Endothelial cell of umbilical vein (primary cell): ENCODE results near the gene TMEM51.

Source experiments
- EZH2 ChIP-seq: IDR thresholded peaks from 2 replicates; pipeline ENCODE4 v1.6.1; 2012; ENCODE audit warnings: borderline replicate concordance, low read depth, mild to moderate bottlenecking, moderate library complexity, low read length, inconsistent platforms; ENCODE audit not compliant: severe bottlenecking
- FOS ChIP-seq: IDR thresholded peaks from 2 replicates; pipeline ENCODE4 v1.6.1; 2011; ENCODE audit warnings: mild to moderate bottlenecking, low read length, moderate library complexity, borderline replicate concordance; ENCODE audit not compliant: insufficient read depth
- JUN ChIP-seq: IDR thresholded peaks from 2 replicates; pipeline ENCODE4 v1.6.1; 2011; ENCODE audit warnings: borderline replicate concordance, low read depth; ENCODE audit not compliant: insufficient read length, insufficient read depth
- MYC ChIP-seq: IDR thresholded peaks from one replicate; pipeline ENCODE4 v1.6.1; 2011; ENCODE audit warnings: mild to moderate bottlenecking, low read depth, low read length
- POLR2A ChIP-seq: IDR thresholded peaks from 2 replicates; pipeline ENCODE4 v1.6.1; 2012; ENCODE audit warnings: low read depth, mild to moderate bottlenecking, control low read depth, low read length
- POLR2AphosphoS5 ChIP-seq: IDR thresholded peaks from 2 replicates; pipeline ENCODE4 v1.6.1; 2012; ENCODE audit warnings: low read depth, mild to moderate bottlenecking, control low read depth, low read length, moderate library complexity; ENCODE audit not compliant: insufficient read depth
- TF ChIP-seq, protein P1 (sequence below), 2 donors: IDR thresholded peaks; 1 replicate in 1 of 2; 2 replicates in 1 of 2; pipeline ENCODE4 v1.5.1; 2011; ENCODE audit warnings: low read length in 2 of 2, mild to moderate bottlenecking in 2 of 2, moderate library complexity in 2 of 2, control low read depth in 1 of 2, inconsistent platforms in 1 of 2, low read depth in 1 of 2; ENCODE audit not compliant: insufficient read depth in 1 of 2; ENCODE audit errors: extremely low read depth in 1 of 2
- TF ChIP-seq, protein P2 (sequence below): IDR thresholded peaks from 2 replicates; pipeline ENCODE4 v1.6.1; 2011; ENCODE audit not compliant: insufficient read depth, insufficient read length

DNA sequence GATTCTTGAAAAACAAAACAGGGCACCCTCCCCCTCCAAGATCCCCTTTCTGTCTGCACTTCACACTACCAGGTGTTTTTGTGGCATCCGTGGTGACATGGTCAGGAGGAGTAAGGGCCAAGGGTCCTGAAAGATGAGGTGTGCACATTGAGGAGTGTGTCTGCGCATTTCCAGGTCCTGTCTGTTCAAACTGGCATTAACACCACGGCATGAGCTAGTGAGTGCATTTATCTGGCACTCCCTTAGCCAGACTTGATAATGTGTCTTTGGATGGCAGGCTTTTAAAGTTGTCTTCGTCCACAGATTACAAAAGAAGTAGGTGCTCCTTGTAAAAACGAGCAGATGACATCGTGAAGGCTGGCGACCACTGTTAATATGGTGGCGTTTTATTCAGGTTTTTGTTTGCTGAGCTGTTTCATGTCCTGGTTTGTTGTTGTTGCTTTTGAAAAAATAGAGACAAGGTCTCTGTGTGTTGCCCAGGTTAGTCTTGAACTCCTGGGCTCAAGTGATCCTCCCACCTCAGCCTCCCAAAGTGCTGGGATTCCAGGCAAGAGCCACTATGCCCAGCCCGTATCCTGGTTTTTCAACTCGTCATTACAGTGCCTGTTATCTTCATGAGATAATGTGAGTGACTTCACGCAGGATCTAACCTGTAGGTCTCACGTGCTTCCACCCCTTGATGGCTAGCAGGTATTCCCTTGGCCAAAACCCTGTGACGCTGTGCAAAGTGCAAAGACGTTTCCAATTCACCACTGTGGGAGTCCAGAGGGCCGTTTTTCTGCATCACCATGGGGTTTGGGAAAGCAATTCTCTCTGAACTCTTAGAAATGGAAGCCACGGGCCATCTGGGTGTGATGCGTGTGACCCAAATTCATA is 4.2 kb downstream of the TMEM51 start:
- TF ChIP-seq, protein P1, sequence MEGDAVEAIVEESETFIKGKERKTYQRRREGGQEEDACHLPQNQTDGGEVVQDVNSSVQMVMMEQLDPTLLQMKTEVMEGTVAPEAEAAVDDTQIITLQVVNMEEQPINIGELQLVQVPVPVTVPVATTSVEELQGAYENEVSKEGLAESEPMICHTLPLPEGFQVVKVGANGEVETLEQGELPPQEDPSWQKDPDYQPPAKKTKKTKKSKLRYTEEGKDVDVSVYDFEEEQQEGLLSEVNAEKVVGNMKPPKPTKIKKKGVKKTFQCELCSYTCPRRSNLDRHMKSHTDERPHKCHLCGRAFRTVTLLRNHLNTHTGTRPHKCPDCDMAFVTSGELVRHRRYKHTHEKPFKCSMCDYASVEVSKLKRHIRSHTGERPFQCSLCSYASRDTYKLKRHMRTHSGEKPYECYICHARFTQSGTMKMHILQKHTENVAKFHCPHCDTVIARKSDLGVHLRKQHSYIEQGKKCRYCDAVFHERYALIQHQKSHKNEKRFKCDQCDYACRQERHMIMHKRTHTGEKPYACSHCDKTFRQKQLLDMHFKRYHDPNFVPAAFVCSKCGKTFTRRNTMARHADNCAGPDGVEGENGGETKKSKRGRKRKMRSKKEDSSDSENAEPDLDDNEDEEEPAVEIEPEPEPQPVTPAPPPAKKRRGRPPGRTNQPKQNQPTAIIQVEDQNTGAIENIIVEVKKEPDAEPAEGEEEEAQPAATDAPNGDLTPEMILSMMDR (IDR thresholded peaks at IDR 0.05; ENCODE audit: extremely low read depth in 1 of 2, insufficient read depth in 1 of 2, low read depth in 1 of 2, low read length in 2 of 2) = no peak
- TF ChIP-seq POLR2AphosphoS5 (no peak), EZH2 (no peak), POLR2A (no peak), MYC (no peak), FOS (no peak), JUN (no peak)
- TF ChIP-seq, protein P2, sequence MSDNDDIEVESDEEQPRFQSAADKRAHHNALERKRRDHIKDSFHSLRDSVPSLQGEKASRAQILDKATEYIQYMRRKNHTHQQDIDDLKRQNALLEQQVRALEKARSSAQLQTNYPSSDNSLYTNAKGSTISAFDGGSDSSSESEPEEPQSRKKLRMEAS = no peak
